Retinal pigment epithelial cell (primary cell): ENCODE data around the gene STK40.

Experiments
- DNase-seq: peaks from one replicate; pipeline ENCODE4 v3.0.0-alpha.2; 2010; ENCODE audit warnings: low read depth
- H3K4me3 ChIP-seq: 2 replicates; pipeline ENCODE4 v1.5.1; 2011; ENCODE audit warnings: mild to moderate bottlenecking, low read length, control low read depth, moderate library complexity
- CTCF ChIP-seq: conservative IDR thresholded peaks from 2 replicates; pipeline ENCODE4 v1.5.1; 2011; ENCODE audit warnings: low read depth, low read length, control low read depth, inconsistent platforms

Gene STK40

GRCh38 chr1:36297062-36297461 is 88.7 kb downstream of the STK40 start:
- TF ChIP-seq CTCF: no peak
- no peak for DNase-seq
- H3K4me3 ChIP-seq: no peak overlapping the region

DNA sequence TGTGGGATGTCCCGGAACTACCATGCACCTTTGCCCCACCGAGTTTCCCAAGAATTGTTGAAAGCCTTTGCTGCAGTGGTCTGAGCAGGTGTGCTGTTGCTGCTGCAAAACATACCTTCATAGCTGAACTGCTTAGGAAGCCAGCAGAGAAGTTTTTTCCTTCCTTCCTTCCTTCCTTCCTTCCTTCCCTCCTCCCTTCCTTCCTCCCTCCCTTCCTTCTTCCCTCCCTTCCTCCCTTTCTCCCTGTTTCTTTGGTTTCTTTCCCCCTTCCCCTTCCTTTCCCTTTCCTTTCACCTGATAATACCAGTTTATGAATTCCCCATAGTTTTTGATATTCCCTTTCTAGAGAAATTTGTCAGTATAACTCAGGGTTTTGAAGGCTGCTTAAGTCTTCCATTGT is 90.3 kb downstream of the STK40 start:
- no peak for TF ChIP-seq CTCF
- H3K4me3 ChIP-seq: no peak overlapping the region
- no peak for DNase-seq
